ENCODE data around the gene SF3A1. TPM values are rescaled to one million over a fixed set of nuclear protein-coding genes. Genes with fewer than 3 reads are reported as not detected.

Gene SF3A1
- total RNA-seq, 2 donors from 2014 or later = 191 to 195 TPM

GRCh38 chr22:30321461-30321860 is 35.2 kb downstream of the SF3A1 start:
- DNase-seq = no peak
- Mint-ChIP-seq H3K27ac (no peak overlapping the region), H3K9me3 (no peaks in the 10 kb centered on the region), H3K4me3 (no peak overlapping the region), H3K27me3 (ENCODE audit: insufficient read depth) (no peaks in the 10 kb centered on the region), H3K4me1 (peaks cover 31% of the 10 kb centered on the region), H3K36me3 (ENCODE audit: low read depth) (peaks cover 3% of the 10 kb centered on the region)
- peaks cover 11% of the 10 kb centered on the region for H3K4me1 ChIP-seq (ENCODE audit: control insufficient read depth, insufficient read depth, low read length)
- H3K4me3 ChIP-seq (ENCODE audit: low read length) = no peak overlapping the region
- no peaks in the 10 kb centered on the region for H3K27me3 ChIP-seq (ENCODE audit: control insufficient read depth, insufficient read depth, low read length, poor library complexity, severe bottlenecking)
- no peak overlapping the region for H3K9ac ChIP-seq (ENCODE audit: extremely low read depth, low read length, poor library complexity, severe bottlenecking)
- peaks cover 3% of the 10 kb centered on the region for H3K36me3 ChIP-seq (ENCODE audit: control insufficient read depth, insufficient read depth, low read length)
- TF ChIP-seq CTCF (conservative IDR thresholded peaks at IDR 0.05) = no peak
- no peaks in the 10 kb centered on the region for H3K9me3 ChIP-seq (ENCODE audit: control insufficient read depth, low read length)
- no peak overlapping the region for H3K27ac ChIP-seq (ENCODE audit: low read depth, low read length)
- WGBS, 2 experiments (ENCODE audit: insufficient coverage in 1 of 2, insufficient read length in 1 of 2) = 93 to 100% methylated on average over 1 to 2 of the region's 2 CpGs

- DNase-seq = no peak
- peaks cover 9% of the 10 kb centered on the region for H3K36me3 ChIP-seq (ENCODE audit: control insufficient read depth, insufficient read depth, low read length)
- H3K36me3 Mint-ChIP-seq (ENCODE audit: low read depth) = peaks cover 5% of the 10 kb centered on the region
- no peak overlapping the region for H3K27ac Mint-ChIP-seq
- no peak overlapping the region for H3K27ac ChIP-seq (ENCODE audit: low read depth, low read length)
- H3K9me3 Mint-ChIP-seq = no peaks in the 10 kb centered on the region
- H3K4me3 ChIP-seq (ENCODE audit: low read length) = no peak overlapping the region
- H3K9ac ChIP-seq (ENCODE audit: extremely low read depth, low read length, poor library complexity, severe bottlenecking) = no peak overlapping the region
- peaks cover 20% of the 10 kb centered on the region for H3K4me1 Mint-ChIP-seq
- no peak for TF ChIP-seq CTCF (conservative IDR thresholded peaks at IDR 0.05)
- peaks cover 4% of the 10 kb centered on the region for H3K4me1 ChIP-seq (ENCODE audit: control insufficient read depth, insufficient read depth, low read length)
- no peaks in the 10 kb centered on the region for H3K27me3 ChIP-seq (ENCODE audit: control insufficient read depth, insufficient read depth, low read length, poor library complexity, severe bottlenecking)
- H3K27me3 Mint-ChIP-seq (ENCODE audit: insufficient read depth) = no peaks in the 10 kb centered on the region
- H3K9me3 ChIP-seq (ENCODE audit: control insufficient read depth, low read length) = no peaks in the 10 kb centered on the region
- 94 to 100% methylated on average over 2 to 3 of the region's 3 CpGs for WGBS, 2 experiments (ENCODE audit: insufficient coverage in 1 of 2, insufficient read length in 1 of 2)
- H3K4me3 Mint-ChIP-seq = no peak overlapping the region
Measured at GRCh38 chr22:30320021-30320556, 36.6 kb downstream of the SF3A1 start.

- H3K27ac ChIP-seq (ENCODE audit: low read depth, low read length) = no peak overlapping the region
- H3K36me3 ChIP-seq (ENCODE audit: control insufficient read depth, insufficient read depth, low read length) = peaks cover 9% of the 10 kb centered on the region
- H3K36me3 Mint-ChIP-seq (ENCODE audit: low read depth) = peaks cover 9% of the 10 kb centered on the region
- peak; percentile 53 for DNase-seq
- H3K4me1 Mint-ChIP-seq = peaks cover 21% of the 10 kb centered on the region
- no peaks in the 10 kb centered on the region for H3K27me3 Mint-ChIP-seq (ENCODE audit: insufficient read depth)
- no peaks in the 10 kb centered on the region for H3K27me3 ChIP-seq (ENCODE audit: control insufficient read depth, insufficient read depth, low read length, poor library complexity, severe bottlenecking)
- no peaks in the 10 kb centered on the region for H3K9me3 Mint-ChIP-seq
- no peak overlapping the region for H3K27ac Mint-ChIP-seq
- 87 to 90% methylated on average over 7 of the region's 7 CpGs for WGBS, 2 experiments (ENCODE audit: insufficient coverage in 1 of 2, insufficient read length in 1 of 2)
- H3K4me3 Mint-ChIP-seq = no peak overlapping the region
- peaks cover 8% of the 10 kb centered on the region for H3K4me1 ChIP-seq (ENCODE audit: control insufficient read depth, insufficient read depth, low read length)
- no peak overlapping the region for H3K4me3 ChIP-seq (ENCODE audit: low read length)
- TF ChIP-seq CTCF (conservative IDR thresholded peaks at IDR 0.05) = peak; percentile 29
- H3K9me3 ChIP-seq (ENCODE audit: control insufficient read depth, low read length) = no peaks in the 10 kb centered on the region
- no peak overlapping the region for H3K9ac ChIP-seq (ENCODE audit: extremely low read depth, low read length, poor library complexity, severe bottlenecking)
Measured at GRCh38 chr22:30318799-30319419, 37.8 kb downstream of the SF3A1 start.
